ENCODE results near the gene CACNA1G.
A peak's percentile ranks its signal among the peaks of the same experiment; 100 is the strongest.

The CACNA1G gene

DNA sequence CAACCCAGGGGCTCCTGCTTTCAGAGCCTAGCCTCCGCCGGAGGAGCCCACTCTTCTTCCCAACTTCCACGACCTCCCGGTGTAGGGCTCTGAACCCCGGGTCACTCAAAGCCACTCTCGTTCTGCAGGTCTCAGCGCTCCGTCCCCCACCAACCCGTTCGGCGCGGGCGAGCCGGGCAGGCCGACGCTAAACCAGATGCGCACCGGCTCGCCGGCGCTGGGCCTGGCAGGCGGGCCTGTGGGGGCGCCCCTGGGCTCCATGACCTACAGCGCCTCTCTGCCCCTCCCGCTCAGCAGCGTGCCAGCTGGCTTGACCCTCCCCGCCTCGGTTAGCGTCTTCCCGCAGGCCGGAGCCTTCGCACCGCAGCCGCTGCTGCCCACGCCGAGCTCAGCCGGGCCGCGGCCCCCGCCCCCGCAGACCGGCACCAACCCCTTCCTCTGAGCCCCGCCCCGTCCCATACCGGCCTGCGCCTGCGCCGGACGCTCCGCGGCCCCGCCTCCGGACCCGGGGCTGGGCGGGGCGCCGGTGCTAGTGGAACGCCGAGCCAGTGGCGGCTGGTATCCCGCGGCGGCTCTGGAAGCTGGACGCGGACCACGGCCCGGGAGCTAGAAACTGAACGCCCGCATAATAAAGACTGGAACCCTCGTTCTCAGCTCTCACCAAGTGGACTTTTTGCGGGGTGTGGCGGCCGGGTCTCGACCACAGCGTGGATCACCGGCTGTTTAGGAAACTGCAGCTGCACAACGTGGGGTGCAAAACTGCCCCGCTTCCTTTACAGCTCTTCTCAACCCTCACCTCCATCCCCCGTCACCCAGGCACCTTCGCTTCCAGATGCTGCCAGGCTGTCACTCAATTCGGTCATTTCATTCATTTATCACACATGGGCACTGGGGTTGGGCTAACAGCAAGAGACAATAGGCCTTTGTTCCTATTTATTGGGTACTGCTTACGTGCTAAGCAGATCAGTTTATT is 18.5 kb upstream of the CACNA1G start:
- no peaks in the 10 kb centered on the region for H3K4me1 ChIP-seq (ENCODE audit: insufficient read depth, low read length)
- peaks cover 11% of the 10 kb centered on the region for H3K27me3 ChIP-seq (ENCODE audit: insufficient read depth, low read length)
- H3K4me3 ChIP-seq (ENCODE audit: low read length), result peak overlapping the region; percentile 73
- H3K9me3 ChIP-seq (ENCODE audit: insufficient read depth, low read depth, low read length), result no peaks in the 10 kb centered on the region
- H3K36me3 ChIP-seq (ENCODE audit: insufficient read depth, low read depth, low read length), result no peaks in the 10 kb centered on the region
- no peak overlapping the region for H3K27ac ChIP-seq (ENCODE audit: low read length)
- H3K9ac ChIP-seq (ENCODE audit: low read depth, low read length), result peak overlapping the region; percentile 70

DNA sequence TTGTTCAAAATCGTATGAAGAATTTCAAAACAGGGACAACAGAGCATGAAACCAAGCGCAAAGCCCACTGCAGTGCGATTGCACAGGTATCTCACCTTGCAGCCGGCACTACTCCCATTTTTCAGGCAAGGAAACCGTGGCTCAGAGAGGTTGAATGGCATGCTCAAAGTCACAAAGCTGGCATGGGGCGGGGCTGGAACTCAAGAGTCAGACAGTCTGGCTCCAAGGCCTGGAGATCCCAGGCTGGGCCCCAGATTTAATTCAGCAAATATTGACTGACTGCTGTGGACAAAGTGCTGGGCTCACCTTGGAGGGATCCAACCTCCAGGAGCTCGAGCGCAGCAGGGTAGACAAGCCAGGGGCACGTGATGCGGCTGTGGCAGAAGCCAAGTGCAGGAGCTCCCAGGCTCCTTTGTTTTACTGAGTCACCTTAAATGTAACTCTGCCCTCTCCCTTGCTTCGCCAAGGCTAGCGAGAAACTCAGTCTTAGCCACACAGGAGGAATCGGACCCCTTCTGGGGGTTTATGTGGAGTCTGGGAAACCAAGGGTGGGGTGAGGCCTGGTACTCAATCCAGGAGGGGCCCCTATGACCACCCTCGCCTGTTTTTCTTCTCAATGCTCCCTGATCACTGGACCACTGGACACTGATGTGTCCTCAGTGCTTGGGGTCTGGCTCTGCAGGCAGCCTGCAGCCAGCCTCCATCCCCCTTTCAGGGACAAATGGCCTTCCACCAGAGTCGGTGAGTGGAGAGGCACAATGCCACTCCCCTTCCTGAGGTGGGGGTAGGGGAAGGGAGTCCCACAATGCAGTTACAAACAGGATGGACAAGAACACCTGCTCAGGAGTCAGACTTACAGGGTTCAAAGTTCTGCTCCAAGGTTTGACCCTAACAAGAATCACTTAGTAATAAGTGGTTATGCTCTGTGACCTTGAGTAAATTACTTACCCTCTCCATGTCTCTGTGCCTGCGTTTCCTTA is 17.4 kb upstream of the CACNA1G start:
- Histone ChIP-seq H3K9me3 (ENCODE audit: insufficient read depth, low read depth, low read length) (no peaks in the 10 kb centered on the region), H3K27me3 (ENCODE audit: insufficient read depth, low read length) (peaks cover 11% of the 10 kb centered on the region), H3K4me3 (ENCODE audit: low read length) (peak overlapping the region; percentile 73; the same call in 1 of the 2 replicates), H3K9ac (ENCODE audit: low read depth, low read length) (no peak overlapping the region), H3K36me3 (ENCODE audit: insufficient read depth, low read depth, low read length) (no peaks in the 10 kb centered on the region), H3K27ac (ENCODE audit: low read length) (no peak overlapping the region), H3K4me1 (ENCODE audit: insufficient read depth, low read length) (peaks cover 3% of the 10 kb centered on the region; the same call in 1 of the 2 replicates)

DNA sequence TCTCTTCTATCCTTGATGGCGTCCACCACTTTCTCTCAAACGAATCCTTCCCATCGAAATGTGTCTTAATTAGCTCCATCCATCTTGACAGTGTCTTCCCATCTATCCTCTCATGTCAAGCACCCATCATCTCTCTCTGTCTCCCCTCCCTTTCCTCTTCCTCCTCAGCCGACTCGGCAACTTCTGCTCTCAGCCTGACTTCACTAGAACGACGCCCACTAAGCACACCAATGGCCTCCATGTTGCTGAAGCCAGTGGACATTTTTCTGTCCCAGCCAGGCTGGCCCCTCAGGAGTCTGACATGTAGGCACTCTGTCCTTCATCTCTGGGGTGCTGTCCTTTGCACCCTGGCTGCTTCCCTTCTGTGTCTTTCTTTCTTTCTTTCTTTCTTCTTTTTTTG is 16.0 kb upstream of the CACNA1G start:
- Histone ChIP-seq H3K4me1 (ENCODE audit: insufficient read depth, low read length) (peaks cover 3% of the 10 kb centered on the region; the same call in 1 of the 2 replicates), H3K4me3 (ENCODE audit: low read length) (no peak overlapping the region), H3K27ac (ENCODE audit: low read length) (no peak overlapping the region), H3K36me3 (ENCODE audit: insufficient read depth, low read depth, low read length) (no peaks in the 10 kb centered on the region), H3K27me3 (ENCODE audit: insufficient read depth, low read length) (peaks cover 11% of the 10 kb centered on the region), H3K9me3 (ENCODE audit: insufficient read depth, low read depth, low read length) (no peaks in the 10 kb centered on the region), H3K9ac (ENCODE audit: low read depth, low read length) (no peak overlapping the region)

DNA sequence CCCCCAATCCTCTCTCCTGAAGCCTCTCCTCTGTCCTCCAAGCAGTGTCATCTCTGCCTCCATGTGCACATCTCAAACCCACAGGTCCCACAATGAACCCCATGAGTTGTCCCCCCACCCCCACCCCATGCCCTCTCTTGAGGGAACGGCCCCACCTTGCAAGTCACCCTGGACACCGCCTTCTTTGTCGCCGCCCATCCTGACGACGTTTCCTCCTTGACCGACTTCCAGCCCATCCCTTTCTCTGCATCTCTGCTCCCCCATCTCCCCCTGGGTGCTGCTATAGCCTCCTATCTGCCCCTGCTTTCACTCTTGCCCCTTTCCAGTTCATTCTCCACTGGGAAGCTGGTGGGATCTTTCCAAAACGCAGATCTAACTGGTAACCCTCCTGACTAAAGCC is 15.2 kb upstream of the CACNA1G start:
- H3K4me1 ChIP-seq (ENCODE audit: insufficient read depth, low read length), result peaks cover 3% of the 10 kb centered on the region; the same call in 1 of the 2 replicates
- no peak overlapping the region for H3K9ac ChIP-seq (ENCODE audit: low read depth, low read length)
- H3K27ac ChIP-seq (ENCODE audit: low read length), result no peak overlapping the region
- peaks cover 11% of the 10 kb centered on the region for H3K27me3 ChIP-seq (ENCODE audit: insufficient read depth, low read length)
- H3K9me3 ChIP-seq (ENCODE audit: insufficient read depth, low read depth, low read length), result no peaks in the 10 kb centered on the region
- no peak overlapping the region for H3K4me3 ChIP-seq (ENCODE audit: low read length)
- H3K36me3 ChIP-seq (ENCODE audit: insufficient read depth, low read depth, low read length), result no peaks in the 10 kb centered on the region

DNA sequence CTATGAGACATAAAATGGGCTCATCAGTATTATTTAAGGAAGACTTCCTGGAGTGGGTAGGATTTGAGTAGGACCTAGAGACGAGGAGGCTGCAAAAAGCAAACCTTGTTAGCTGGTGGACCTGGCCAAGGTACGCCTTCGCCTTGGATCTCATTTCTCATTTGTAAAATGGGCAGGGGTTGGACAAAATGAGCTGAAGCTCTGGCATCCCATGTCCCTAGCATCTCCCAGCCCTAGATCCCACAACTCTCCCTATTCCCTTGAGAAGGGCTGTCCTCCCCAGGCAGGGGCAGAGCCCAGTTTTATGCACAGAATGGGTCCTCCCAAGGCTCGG is 13.8 kb upstream of the CACNA1G start:
- Histone ChIP-seq H3K27ac (ENCODE audit: low read length) (no peak overlapping the region), H3K27me3 (ENCODE audit: insufficient read depth, low read length) (peaks cover 1% of the 10 kb centered on the region; the same call in 1 of the 2 replicates), H3K4me1 (ENCODE audit: insufficient read depth, low read length) (peaks cover 3% of the 10 kb centered on the region; the same call in 1 of the 2 replicates), H3K36me3 (ENCODE audit: insufficient read depth, low read depth, low read length) (no peaks in the 10 kb centered on the region), H3K4me3 (ENCODE audit: low read length) (no peak overlapping the region; the same call in 1 of the 2 replicates), H3K9me3 (ENCODE audit: insufficient read depth, low read depth, low read length) (no peaks in the 10 kb centered on the region), H3K9ac (ENCODE audit: low read depth, low read length) (no peak overlapping the region)

DNA sequence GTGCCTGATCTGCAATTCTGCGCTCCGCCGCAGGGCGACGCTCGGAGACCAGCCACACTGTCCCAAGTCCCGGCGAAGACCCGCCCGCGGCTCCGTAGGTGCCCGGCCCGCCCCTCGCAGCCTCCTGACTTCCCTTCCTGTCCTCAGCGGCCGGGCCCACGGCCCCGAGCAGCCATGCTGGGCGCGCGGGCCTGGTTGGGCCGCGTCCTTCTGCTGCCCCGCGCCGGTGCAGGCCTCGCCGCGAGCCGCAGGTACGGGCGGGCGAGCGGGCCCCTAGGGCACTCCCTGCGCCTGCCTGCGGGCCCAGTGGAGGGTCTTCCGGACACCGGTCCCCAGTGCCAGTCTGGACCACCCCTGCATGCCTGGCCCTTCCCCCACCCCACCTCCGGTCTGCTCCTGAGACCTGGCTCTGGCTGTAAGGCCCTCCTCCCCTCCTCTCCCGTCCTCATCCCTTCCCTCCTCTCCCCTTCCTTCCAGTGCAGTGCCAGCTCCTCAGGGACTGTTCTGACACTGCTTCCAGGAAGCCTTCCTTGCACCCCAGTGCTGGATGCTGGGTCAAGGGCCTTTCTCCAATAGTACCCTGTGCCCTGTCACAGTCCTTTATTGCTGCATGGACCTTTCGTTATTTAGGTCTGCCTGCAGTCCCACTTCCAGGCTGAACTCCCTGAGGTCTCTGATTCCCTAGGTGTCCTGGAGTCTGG is 13.3 kb upstream of the CACNA1G start, which contains the start of gene SPATA20:
Gene SPATA20 (plus strand): TSS at position 140 of the 701 bp plus-strand sequence. CDS start 35 bp downstream, at position 175.
- peaks cover 3% of the 10 kb centered on the region; the same call in 1 of the 2 replicates for H3K4me1 ChIP-seq (ENCODE audit: insufficient read depth, low read length)
- H3K27ac ChIP-seq (ENCODE audit: low read length), result no peak within 1 kb of the TSS
- peak within 1 kb of the TSS; percentile 77 for H3K9ac ChIP-seq (ENCODE audit: low read depth, low read length)
- H3K9me3 ChIP-seq (ENCODE audit: insufficient read depth, low read depth, low read length), result no peaks in the 10 kb centered on the region
- H3K36me3 ChIP-seq (ENCODE audit: insufficient read depth, low read depth, low read length), result no peaks in the 10 kb centered on the region
- peak within 1 kb of the TSS; percentile 59 for H3K4me3 ChIP-seq (ENCODE audit: low read length)
- H3K27me3 ChIP-seq (ENCODE audit: insufficient read depth, low read length), result no peaks in the 10 kb centered on the region

DNA sequence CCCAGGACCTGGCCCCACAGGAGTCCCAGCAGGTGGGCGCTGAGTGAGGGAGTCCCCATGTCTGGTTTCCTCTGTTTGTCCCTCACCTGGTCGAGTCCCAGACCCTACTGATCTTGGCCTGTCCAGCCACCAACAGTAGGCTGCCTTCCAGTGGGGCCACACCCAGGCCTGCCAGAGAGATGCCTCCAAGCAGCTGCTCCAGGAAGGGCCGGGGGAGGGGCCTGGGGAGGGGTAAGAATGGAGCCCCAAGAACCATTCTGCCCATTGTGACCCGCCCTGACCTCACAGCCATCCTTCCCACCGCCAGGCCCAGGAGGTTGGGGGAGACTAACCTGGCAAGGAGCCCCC is 12.8 kb upstream of the CACNA1G start:
- no peaks in the 10 kb centered on the region for H3K27me3 ChIP-seq (ENCODE audit: insufficient read depth, low read length)
- peak overlapping the region; percentile 59 for H3K4me3 ChIP-seq (ENCODE audit: low read length)
- H3K9ac ChIP-seq (ENCODE audit: low read depth, low read length), result peak overlapping the region; percentile 77; the same call in 1 of the 2 replicates
- H3K27ac ChIP-seq (ENCODE audit: low read length), result no peak overlapping the region
- H3K9me3 ChIP-seq (ENCODE audit: insufficient read depth, low read depth, low read length), result no peaks in the 10 kb centered on the region
- peaks cover 3% of the 10 kb centered on the region; the same call in 1 of the 2 replicates for H3K4me1 ChIP-seq (ENCODE audit: insufficient read depth, low read length)
- no peaks in the 10 kb centered on the region for H3K36me3 ChIP-seq (ENCODE audit: insufficient read depth, low read depth, low read length)

DNA sequence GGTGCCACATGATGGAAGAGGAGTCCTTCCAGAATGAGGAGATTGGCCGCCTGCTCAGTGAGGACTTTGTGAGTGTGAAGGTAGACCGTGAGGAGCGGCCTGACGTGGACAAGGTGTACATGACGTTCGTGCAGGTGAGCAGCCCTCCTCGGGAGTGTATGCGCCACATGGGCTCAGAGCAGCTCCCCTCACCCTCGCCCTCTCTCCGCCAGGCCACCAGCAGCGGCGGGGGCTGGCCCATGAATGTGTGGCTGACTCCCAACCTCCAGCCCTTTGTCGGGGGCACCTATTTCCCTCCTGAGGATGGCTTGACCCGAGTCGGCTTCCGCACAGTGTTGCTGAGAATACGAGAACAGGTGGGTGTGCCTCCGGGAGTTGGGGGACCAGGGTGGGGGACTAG is 11.7 kb upstream of the CACNA1G start:
- H3K36me3 ChIP-seq (ENCODE audit: insufficient read depth, low read depth, low read length), result no peaks in the 10 kb centered on the region
- no peak overlapping the region for H3K27ac ChIP-seq (ENCODE audit: low read length)
- H3K9ac ChIP-seq (ENCODE audit: low read depth, low read length), result no peak overlapping the region
- H3K27me3 ChIP-seq (ENCODE audit: insufficient read depth, low read length), result no peaks in the 10 kb centered on the region
- peaks cover 3% of the 10 kb centered on the region; the same call in 1 of the 2 replicates for H3K4me1 ChIP-seq (ENCODE audit: insufficient read depth, low read length)
- H3K9me3 ChIP-seq (ENCODE audit: insufficient read depth, low read depth, low read length), result no peaks in the 10 kb centered on the region
- H3K4me3 ChIP-seq (ENCODE audit: low read length), result no peak overlapping the region

DNA sequence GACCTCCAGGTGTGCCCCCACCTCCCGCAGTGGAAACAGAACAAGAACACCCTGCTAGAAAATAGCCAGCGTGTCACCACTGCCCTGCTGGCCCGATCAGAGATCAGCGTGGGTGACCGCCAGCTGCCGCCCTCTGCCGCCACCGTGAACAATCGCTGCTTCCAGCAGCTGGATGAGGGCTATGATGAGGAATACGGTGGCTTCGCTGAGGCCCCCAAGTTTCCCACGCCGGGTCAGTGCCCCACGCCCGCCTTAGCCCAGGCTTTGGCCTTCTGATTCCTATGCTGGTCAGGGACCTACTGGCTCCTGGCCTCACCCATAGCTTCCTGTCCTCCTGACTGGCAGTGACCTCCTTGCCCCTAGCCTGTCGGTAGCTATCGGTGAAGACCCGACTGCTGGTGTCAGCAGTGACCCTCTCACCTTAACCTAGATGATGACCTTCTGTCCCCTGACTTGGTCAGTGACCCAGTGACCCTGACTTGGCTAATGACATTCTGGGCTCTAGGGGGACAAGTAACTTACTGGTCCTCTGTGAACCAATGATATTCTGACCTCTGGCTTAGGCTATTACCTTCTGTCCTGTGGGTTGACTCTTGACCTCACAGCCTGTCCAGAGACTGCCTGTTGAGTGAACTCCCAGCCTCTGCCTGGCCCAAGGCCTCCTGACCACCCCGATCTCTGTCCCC is 11.1 kb upstream of the CACNA1G start:
- peaks cover 3% of the 10 kb centered on the region; the same call in 1 of the 2 replicates for H3K4me1 ChIP-seq (ENCODE audit: insufficient read depth, low read length)
- no peaks in the 10 kb centered on the region for H3K27me3 ChIP-seq (ENCODE audit: insufficient read depth, low read length)
- no peak overlapping the region for H3K4me3 ChIP-seq (ENCODE audit: low read length)
- H3K27ac ChIP-seq (ENCODE audit: low read length), result no peak overlapping the region
- no peaks in the 10 kb centered on the region for H3K36me3 ChIP-seq (ENCODE audit: insufficient read depth, low read depth, low read length)
- no peaks in the 10 kb centered on the region for H3K9me3 ChIP-seq (ENCODE audit: insufficient read depth, low read depth, low read length)
- no peak overlapping the region for H3K9ac ChIP-seq (ENCODE audit: low read depth, low read length)

DNA sequence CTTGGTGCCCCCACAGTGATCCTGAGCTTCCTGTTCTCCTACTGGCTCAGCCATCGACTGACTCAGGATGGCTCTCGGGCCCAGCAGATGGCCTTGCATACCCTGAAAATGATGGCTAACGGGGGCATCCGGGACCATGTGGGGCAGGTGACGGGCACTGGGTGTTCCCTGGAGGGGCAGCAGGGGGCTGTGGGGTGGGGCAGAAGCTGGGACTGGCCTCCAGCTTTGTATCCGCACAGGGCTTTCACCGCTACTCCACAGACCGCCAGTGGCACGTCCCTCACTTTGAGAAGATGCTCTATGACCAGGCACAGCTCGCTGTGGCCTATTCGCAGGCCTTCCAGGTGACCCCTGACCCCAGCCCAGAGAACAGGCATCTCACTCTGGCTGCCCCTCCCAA is 10.5 kb upstream of the CACNA1G start:
- no peak overlapping the region for H3K9ac ChIP-seq (ENCODE audit: low read depth, low read length)
- H3K36me3 ChIP-seq (ENCODE audit: insufficient read depth, low read depth, low read length), result no peaks in the 10 kb centered on the region
- H3K4me3 ChIP-seq (ENCODE audit: low read length), result no peak overlapping the region
- no peak overlapping the region for H3K27ac ChIP-seq (ENCODE audit: low read length)
- H3K4me1 ChIP-seq (ENCODE audit: insufficient read depth, low read length), result peaks cover 3% of the 10 kb centered on the region; the same call in 1 of the 2 replicates
- H3K9me3 ChIP-seq (ENCODE audit: insufficient read depth, low read depth, low read length), result no peaks in the 10 kb centered on the region
- no peaks in the 10 kb centered on the region for H3K27me3 ChIP-seq (ENCODE audit: insufficient read depth, low read length)

Data from iPS-20b (cell line).